ENCODE data around the gene OR10Z1.

Gene OR10Z1

GRCh38 chr1:158577561-158577960 is 27.5 kb upstream of the OR10Z1 start:
- Mint-ChIP-seq H3K4me3 (no peak overlapping the region), H3K9me3 (no peaks in the 10 kb centered on the region), H3K36me3 (ENCODE audit: low read depth) (no peaks in the 10 kb centered on the region), H3K4me1 (no peaks in the 10 kb centered on the region), H3K27ac (no peak overlapping the region), H3K27me3 (ENCODE audit: low read depth) (no peaks in the 10 kb centered on the region)
- TF ChIP-seq, protein P1, sequence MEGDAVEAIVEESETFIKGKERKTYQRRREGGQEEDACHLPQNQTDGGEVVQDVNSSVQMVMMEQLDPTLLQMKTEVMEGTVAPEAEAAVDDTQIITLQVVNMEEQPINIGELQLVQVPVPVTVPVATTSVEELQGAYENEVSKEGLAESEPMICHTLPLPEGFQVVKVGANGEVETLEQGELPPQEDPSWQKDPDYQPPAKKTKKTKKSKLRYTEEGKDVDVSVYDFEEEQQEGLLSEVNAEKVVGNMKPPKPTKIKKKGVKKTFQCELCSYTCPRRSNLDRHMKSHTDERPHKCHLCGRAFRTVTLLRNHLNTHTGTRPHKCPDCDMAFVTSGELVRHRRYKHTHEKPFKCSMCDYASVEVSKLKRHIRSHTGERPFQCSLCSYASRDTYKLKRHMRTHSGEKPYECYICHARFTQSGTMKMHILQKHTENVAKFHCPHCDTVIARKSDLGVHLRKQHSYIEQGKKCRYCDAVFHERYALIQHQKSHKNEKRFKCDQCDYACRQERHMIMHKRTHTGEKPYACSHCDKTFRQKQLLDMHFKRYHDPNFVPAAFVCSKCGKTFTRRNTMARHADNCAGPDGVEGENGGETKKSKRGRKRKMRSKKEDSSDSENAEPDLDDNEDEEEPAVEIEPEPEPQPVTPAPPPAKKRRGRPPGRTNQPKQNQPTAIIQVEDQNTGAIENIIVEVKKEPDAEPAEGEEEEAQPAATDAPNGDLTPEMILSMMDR (IDR thresholded peaks at IDR 0.05; ENCODE audit: unreplicated experiment in 3 of 3), result no peak

- TF ChIP-seq, protein P1 (IDR thresholded peaks at IDR 0.05; ENCODE audit: unreplicated experiment in 3 of 3), result no peak
- no peaks in the 10 kb centered on the region for H3K4me1 Mint-ChIP-seq
Measured at GRCh38 chr1:158579733-158580132, 25.3 kb upstream of the OR10Z1 start, which contains the start of gene OR10X1. Gene OR10X1, minus strand, starts transcription at chr1:158579899. Its CDS starts 0 bp downstream, at chr1:158579899.

GRCh38 chr1:158583962-158584361 is 21.1 kb upstream of the OR10Z1 start:
- Mint-ChIP-seq H3K27ac (no peak overlapping the region), H3K36me3 (ENCODE audit: low read depth) (no peaks in the 10 kb centered on the region), H3K9me3 (peaks cover 3% of the 10 kb centered on the region), H3K4me1 (no peaks in the 10 kb centered on the region), H3K27me3 (ENCODE audit: low read depth) (no peaks in the 10 kb centered on the region), H3K4me3 (no peak overlapping the region)
- TF ChIP-seq, protein P1 (IDR thresholded peaks at IDR 0.05; ENCODE audit: unreplicated experiment in 3 of 3), result no peak

More at GRCh38 chr1:158579733-158580132, 25.3 kb upstream of the OR10Z1 start, which contains the start of gene OR10X1:
- Mint-ChIP-seq H3K9me3 (no peaks in the 10 kb centered on the region), H3K36me3 (ENCODE audit: low read depth) (no peaks in the 10 kb centered on the region), H3K27me3 (ENCODE audit: low read depth) (no peaks in the 10 kb centered on the region), H3K27ac (no peak within 1 kb of the TSS), H3K4me3 (no peak within 1 kb of the TSS)

DNA sequence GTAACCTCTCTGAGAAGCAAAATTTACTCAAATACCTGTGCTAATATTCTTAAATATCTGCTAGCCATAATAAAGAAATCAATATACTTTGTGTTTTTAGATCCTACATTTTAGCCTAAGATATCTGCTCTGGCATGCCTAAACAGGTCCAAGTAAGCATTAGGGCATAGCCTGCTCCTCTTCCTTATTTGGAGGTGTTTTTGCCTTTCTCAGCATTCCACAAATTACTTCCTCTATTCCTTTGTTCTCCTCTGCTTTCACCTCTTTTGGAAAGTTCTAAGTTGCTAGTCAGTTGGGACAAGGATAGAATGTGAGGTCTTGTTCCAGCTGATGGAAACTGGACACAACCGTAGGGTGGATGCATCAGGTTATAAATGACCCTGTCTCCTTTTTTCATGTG is 18.1 kb upstream of the OR10Z1 start:
- H3K27me3 Mint-ChIP-seq (ENCODE audit: low read depth), result no peaks in the 10 kb centered on the region
- no peaks in the 10 kb centered on the region for H3K4me1 Mint-ChIP-seq
- no peak overlapping the region for H3K4me3 Mint-ChIP-seq
- TF ChIP-seq, protein P1 (IDR thresholded peaks at IDR 0.05; ENCODE audit: unreplicated experiment in 3 of 3), result no peak
- no peak overlapping the region for H3K27ac Mint-ChIP-seq
- peaks cover 3% of the 10 kb centered on the region for H3K9me3 Mint-ChIP-seq
- H3K36me3 Mint-ChIP-seq (ENCODE audit: low read depth), result no peaks in the 10 kb centered on the region

DNA sequence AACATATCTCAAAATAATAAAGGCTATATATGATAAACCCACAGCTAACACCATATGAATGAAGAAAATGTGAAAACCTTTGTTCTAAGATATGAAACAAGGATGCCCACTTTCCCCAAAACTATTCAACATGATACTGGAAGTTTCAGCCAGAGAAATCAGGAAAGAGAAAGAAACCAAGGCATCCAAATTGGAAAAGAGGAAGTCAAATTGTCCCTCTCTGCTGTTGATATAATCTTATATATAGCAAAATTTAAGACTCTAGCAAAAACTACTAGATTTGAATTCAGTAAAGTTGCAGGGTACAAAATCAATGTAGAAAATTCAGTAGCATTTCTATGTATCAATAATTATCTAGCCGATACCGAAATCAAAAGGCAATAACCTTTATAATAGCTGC is 4.3 kb upstream of the OR10Z1 start:
- Mint-ChIP-seq H3K4me3 (no peak overlapping the region), H3K36me3 (ENCODE audit: low read depth) (no peaks in the 10 kb centered on the region), H3K27me3 (ENCODE audit: low read depth) (no peaks in the 10 kb centered on the region), H3K27ac (no peak overlapping the region), H3K9me3 (peaks cover 16% of the 10 kb centered on the region), H3K4me1 (no peaks in the 10 kb centered on the region)
- TF ChIP-seq, protein P1 (IDR thresholded peaks at IDR 0.05; ENCODE audit: unreplicated experiment in 3 of 3), result no peak

DNA sequence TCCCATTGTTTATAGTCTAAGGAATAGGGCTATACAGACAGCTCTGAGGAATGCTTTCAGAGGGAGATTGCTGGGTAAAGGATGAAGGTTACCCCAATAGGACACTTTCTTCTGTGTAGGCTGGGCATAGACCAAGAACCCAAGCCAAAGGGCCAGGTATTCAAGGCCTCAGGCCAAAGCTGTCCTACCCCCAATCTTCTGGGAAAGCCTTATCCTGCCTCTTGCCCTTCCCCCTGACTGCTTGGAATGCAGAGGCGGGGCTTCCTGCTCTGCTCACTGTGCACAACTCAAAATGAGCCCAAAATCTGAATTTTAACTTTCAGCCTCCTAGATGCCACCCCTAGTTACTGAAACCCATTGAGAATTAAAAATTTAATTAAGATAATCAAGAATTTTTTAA is 2.2 kb downstream of the OR10Z1 start:
- Mint-ChIP-seq H3K4me3 (no peak overlapping the region), H3K27me3 (ENCODE audit: low read depth) (peaks cover under 1% of the 10 kb centered on the region), H3K9me3 (no peaks in the 10 kb centered on the region), H3K36me3 (ENCODE audit: low read depth) (no peaks in the 10 kb centered on the region), H3K4me1 (no peaks in the 10 kb centered on the region), H3K27ac (no peak overlapping the region)
- TF ChIP-seq, protein P1 (IDR thresholded peaks at IDR 0.05; ENCODE audit: unreplicated experiment in 3 of 3), result no peak

Measured in nephron (organoid).